OCI-LY7 (cell line): Measurements from ENCODE around the gene KTN1.

Source experiments
- CTCF ChIP-seq: fragments of 200-600 bp; sonication (generic); conservative IDR thresholded peaks from 2 replicates; pipeline ENCODE4 v1.5.1; 2014; ENCODE audit warnings: mild to moderate bottlenecking, antibody characterized with exemption, low read length, moderate library complexity, mixed read lengths
- EZH2phosphoT487 ChIP-seq: fragments of 200-600 bp; sonication (generic); IDR thresholded peaks from 2 replicates; pipeline ENCODE4 v1.6.1; 2018; ENCODE audit warnings: low read depth, borderline replicate concordance, mild to moderate bottlenecking, mixed run types, antibody characterized with exemption, low read length, moderate library complexity, mixed read lengths

DNA sequence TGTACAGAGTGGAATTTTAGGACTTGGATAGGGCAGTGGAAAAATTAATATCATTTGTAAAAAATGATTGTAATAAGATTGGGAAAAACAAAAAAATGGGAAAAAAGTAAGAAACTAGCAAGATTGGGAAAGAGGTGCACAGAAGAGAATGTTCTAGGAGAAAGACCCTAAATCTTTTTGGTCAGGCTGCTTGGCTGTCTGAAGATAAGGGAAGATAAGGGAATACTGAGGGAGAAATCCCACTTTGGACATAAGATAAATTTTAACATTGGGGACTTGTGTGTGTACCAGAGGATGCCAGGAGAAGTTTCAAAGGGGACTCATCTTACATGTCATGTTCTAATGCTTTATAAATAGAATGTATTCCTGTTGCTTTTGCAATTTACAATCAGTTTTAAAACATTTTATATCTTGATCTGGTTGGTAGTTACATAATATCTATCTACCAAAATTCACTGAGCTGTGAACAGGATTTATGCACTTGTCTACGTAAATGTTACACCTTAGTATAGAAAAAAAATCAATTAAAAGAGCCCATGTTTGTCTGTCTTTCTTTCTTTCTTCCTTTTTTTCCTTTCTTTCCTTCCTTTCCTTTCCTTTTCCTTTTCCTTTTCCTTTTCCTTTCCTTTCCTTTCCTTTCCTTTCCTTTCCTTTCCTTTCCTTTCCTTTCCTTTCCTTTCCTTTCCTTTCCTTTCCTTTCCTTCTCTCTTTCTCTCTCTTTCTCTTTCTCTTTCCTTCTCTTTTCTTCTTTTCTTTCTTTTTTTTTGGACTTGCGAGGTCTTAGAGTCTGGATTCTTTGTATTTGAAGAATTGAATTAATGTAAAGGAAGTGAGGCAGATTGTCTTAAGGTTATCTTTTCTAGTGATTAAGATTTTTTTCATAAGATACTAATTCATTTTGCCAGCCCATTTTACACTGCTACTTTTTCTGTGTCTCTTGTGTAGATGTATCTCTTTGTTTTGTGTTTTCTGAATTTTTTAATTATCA is 66.1 kb downstream of the KTN1 start:
- TF ChIP-seq CTCF (no peak), EZH2phosphoT487 (no peak)
